ENCODE data around the gene HORMAD2.

DNA sequence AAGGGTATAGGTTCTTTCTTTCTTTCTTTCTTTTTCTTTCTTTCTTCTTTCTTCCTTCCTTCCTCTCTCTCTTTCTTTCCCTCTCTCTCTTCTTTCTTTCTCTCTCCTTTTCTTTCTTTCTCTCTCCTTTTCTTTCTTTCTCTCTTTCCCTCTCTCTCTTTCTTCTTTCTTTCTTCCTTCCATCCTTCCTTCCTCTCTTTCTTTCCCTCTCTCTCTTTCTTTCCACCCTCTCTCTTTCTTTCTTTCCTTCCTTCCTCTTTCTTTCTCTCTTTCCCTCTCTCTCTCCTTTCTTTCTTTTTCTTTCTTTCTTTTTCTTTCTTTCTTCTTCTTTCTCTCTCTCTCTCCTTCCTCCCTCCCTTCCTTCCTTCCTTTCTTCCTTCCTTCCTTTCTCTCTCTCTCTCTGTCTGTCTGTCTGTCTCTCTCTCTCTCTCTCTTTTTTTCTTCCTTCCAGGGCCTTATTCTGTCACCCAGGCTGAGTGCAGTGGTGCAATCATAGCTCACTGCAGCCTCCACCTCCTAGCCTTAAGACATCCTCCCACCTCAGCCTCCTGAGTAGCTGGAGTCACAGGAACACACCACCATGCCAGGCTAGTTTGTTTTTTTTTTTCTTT lies 139.5 kb downstream of the HORMAD2 start:
- no peak for TF ChIP-seq REST (IDR thresholded peaks at IDR 0.05; ENCODE audit: insufficient read depth in 1 of 2, low read depth in 2 of 2, low read length in 2 of 2)
- TF ChIP-seq POLR2AphosphoS5 (IDR thresholded peaks at IDR 0.05; ENCODE audit: low read depth, low read length), result no peak
- no peak for TF ChIP-seq FOXP2 (optimal IDR thresholded peaks at IDR 0.05; ENCODE audit: borderline replicate concordance, extremely low read depth, extremely low read length, insufficient read depth)

Data from PFSK-1 (cell line).